Activated T-helper 1 cell treated with anti-CD3 and anti-CD28 coated beads, Interleukin-2, amount 50 U/mL, for 16 hours (primary cell): ENCODE measurements around the gene BMERB1.
A peak's percentile ranks its signal among the peaks of the same experiment; 100 is the strongest.
"Not testable (repeated sequence)": the region's sequence is repeated elsewhere in the genome, so short reads cannot be mapped to it uniquely, and the experiment has no call there.

ENCODE experiments used
- DNase-seq, 2 donors: peaks; one replicate each; pipeline ENCODE4 v3.0.0-alpha.2; 2020; ENCODE audit warnings: low read depth in 1 of 2, low spot score in 1 of 2

BMERB1 gene

GRCh38 chr16:15434425-15435215, at the start of gene BMERB1:
TSS of gene BMERB1 (plus strand) at chr16:15434588. CDS start at chr16:15434654, 66 bp downstream.
- peak; percentile 6 to 9 for DNase-seq

- not testable (repeated sequence) for DNase-seq
Measured at GRCh38 chr16:15388060-15388459, 46.3 kb upstream of the BMERB1 start.

- not testable (repeated sequence) for DNase-seq
Measured at GRCh38 chr16:15389916-15390315, 44.5 kb upstream of the BMERB1 start.

GRCh38 chr16:15393025-15393424, 41.4 kb upstream of the BMERB1 start:
- not testable (repeated sequence) for DNase-seq

GRCh38 chr16:15395631-15396508, 38.5 kb upstream of the BMERB1 start, which contains the start of gene MPV17L:
TSS of gene MPV17L (plus strand) at chr16:15395754. CDS start at chr16:15395898, 144 bp downstream.
- not testable (repeated sequence) for DNase-seq

- not testable (repeated sequence) for DNase-seq
Measured at GRCh38 chr16:15396509-15396829, 37.9 kb upstream of the BMERB1 start.

- DNase-seq = no peak
Measured at GRCh38 chr16:15396948-15397594, 37.3 kb upstream of the BMERB1 start.

- DNase-seq = no peak
Measured at GRCh38 chr16:15398618-15399316, 35.6 kb upstream of the BMERB1 start.

GRCh38 chr16:15399317-15399716, 35.1 kb upstream of the BMERB1 start:
- DNase-seq = no peak

- DNase-seq = not testable (repeated sequence)
Measured at GRCh38 chr16:15400314-15400713, 34.1 kb upstream of the BMERB1 start.

GRCh38 chr16:15401972-15402371, 32.4 kb upstream of the BMERB1 start:
- no peak for DNase-seq

- no peak for DNase-seq
Measured at GRCh38 chr16:15403392-15403995, 30.9 kb upstream of the BMERB1 start.

GRCh38 chr16:15404091-15404490, 30.3 kb upstream of the BMERB1 start:
- DNase-seq = not testable (repeated sequence)

GRCh38 chr16:15404792-15405191, 29.6 kb upstream of the BMERB1 start:
- no peak for DNase-seq

GRCh38 chr16:15407756-15408155, 26.6 kb upstream of the BMERB1 start:
- DNase-seq = not testable (repeated sequence)

- not testable (repeated sequence) for DNase-seq
Measured at GRCh38 chr16:15409476-15409875, 24.9 kb upstream of the BMERB1 start.

- DNase-seq = no peak
Measured at GRCh38 chr16:15415511-15415985, 18.8 kb upstream of the BMERB1 start.

GRCh38 chr16:15417197-15417596, 17.2 kb upstream of the BMERB1 start:
- no peak for DNase-seq

GRCh38 chr16:15418206-15418605, 16.2 kb upstream of the BMERB1 start:
- no peak for DNase-seq

GRCh38 chr16:15421696-15422095, 12.7 kb upstream of the BMERB1 start:
- not testable (repeated sequence) for DNase-seq
